Left forelimb (tissue), 1 donor: Measurements from ENCODE around the gene GUCY2C.

Source experiments
- DNase-seq: peaks from one replicate; pipeline ENCODE4 v3.0.0-alpha.2; 2018; ENCODE audit warnings: low spot score

Gene GUCY2C

DNA sequence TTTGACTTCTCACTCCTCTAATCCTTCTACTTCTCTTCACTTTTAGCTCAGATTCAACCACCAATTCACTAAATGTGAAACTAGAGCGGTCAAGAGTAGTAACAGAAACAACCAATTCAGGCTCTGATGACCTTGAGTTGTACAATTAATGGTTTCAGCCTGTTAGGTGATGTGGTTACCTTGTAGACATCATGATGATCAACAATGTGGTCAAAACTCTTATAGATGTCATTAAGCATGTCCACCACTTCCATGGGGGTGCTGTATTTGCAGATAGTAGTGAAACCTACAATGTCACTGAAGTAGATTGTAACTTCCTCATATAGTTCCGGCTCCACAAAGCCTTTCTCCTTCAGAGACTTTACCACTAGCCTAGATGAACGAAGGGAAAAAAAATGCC lies 74.6 kb downstream of the GUCY2C start:
- DNase-seq: no peak

GRCh38 chr12:14619741-14620501 lies 76.5 kb downstream of the GUCY2C start:
- no peak for DNase-seq

- DNase-seq: no peak
Measured at GRCh38 chr12:14618983-14619382, 77.4 kb downstream of the GUCY2C start.

DNA sequence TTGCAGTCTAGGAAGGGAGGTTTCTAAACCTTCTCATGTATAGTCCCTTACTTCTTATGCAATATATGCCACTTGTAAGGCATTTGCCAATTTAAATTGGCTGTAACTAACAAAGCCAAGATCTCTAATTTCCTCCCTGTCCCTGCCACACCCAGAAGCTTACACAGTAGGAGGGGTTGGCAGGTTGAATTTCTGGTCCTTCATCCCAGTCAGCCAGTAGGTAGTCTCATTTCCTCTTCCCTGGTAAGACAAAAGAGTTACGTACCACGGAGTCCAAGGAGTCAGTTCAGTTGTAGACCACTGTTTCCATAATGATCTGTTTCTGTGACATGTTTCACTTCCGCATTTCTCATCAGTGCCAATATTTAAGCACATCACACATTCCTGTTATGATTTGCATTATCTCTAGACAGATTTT lies 81.7 kb downstream of the GUCY2C start:
- DNase-seq: no peak

- no peak for DNase-seq
Measured at GRCh38 chr12:14613718-14614117, 82.7 kb downstream of the GUCY2C start.

GRCh38 chr12:14612898-14613445 lies 83.4 kb downstream of the GUCY2C start:
- DNase-seq: no peak

DNA sequence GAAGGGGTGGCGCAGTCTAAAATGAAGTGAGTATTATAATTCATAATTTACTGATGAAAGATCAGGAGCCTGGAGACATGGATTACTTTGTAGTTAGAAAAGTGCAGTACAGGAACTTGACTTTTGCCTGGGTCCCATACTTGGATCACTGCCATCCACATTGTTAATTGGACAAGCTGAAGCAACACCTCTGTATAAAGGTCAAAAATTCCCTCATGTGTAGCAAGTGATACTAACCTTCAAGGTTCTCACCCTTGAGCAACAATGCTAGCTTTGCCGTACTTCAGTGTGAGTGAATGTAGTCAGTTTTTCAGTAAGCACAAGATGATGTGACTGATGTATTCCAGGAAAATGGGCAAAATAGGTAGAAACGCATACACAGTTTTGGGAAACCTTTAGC lies 84.1 kb downstream of the GUCY2C start:
- DNase-seq: no peak

- no peak for DNase-seq
Measured at GRCh38 chr12:14611640-14612203, 84.7 kb downstream of the GUCY2C start.

- no peak for DNase-seq
Measured at GRCh38 chr12:14607568-14607967, 88.8 kb downstream of the GUCY2C start.

- DNase-seq: no peak
Measured at GRCh38 chr12:14605401-14605989, 90.9 kb downstream of the GUCY2C start.

DNA sequence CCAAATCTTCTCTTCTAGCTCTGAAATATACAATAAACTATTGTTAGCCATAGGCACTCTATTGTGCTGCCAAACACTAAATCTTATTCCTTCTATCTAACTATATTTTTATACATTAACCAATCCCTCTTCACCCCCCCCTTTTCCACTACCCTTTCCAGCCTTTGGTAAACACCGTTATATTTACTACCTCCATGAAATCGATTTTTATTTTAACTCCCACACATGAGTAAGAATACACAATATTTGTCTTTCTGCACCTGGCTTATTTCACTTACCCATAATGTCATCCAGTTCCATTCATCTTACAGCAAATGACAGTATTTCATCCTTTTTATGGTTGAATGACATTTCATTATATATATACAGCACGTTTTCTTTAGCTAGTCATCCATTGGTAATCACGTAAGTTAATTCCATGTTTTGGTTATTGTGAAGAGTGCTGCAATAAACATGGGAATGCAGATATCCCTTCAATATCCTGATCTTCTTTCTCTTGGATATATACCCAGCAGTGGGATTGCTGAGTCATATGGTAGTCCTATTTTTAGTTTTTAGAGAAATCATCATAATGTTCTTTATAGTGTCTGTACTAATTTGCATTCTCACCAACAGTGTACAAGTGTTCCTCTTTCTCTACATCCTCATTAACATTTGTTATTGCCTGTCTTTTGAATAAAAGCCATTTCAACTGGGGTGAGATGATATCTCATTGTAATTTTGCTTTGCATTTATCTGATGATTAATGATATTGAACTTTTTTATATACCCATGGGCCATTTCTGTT lies 94.5 kb downstream of the GUCY2C start:
- DNase-seq: no peak

DNA sequence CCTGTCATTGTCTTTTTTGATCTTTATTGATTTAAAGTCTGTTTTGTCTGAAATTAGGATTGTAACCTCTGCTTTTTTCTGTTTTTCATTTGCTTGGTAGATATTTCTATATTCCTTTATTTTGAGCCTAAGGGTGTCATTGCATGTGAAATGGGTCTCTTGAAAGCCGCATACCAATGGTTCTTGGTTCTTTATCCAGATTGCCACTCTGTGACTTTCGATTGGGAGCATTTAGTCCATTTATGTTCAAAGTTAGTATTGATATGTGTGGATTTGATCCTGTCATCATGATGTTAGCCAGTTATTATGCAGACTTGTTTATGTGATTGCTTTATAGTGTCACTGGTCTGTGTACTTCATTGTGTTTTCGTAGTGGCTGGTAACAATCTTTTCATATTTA lies 98.9 kb downstream of the GUCY2C start:
- no peak for DNase-seq

DNA sequence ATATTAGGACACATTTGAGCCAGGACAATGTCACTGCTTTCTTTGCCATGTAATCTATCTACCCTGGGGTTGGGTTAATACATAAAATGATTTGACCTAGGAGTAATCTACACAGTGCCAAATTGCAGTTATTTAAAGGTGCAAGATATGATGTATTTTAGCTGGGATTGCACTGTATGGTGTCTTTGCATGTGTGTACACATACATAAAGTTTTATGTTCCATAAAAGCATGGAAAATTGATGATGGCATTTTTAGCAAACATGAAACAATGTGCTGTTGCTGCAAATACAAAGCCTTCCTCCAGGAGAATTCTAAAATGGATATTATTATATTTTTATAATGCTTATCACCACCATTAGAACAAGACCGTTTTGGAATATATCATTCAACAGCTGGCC lies 104.7 kb downstream of the GUCY2C start:
- no peak for DNase-seq

DNA sequence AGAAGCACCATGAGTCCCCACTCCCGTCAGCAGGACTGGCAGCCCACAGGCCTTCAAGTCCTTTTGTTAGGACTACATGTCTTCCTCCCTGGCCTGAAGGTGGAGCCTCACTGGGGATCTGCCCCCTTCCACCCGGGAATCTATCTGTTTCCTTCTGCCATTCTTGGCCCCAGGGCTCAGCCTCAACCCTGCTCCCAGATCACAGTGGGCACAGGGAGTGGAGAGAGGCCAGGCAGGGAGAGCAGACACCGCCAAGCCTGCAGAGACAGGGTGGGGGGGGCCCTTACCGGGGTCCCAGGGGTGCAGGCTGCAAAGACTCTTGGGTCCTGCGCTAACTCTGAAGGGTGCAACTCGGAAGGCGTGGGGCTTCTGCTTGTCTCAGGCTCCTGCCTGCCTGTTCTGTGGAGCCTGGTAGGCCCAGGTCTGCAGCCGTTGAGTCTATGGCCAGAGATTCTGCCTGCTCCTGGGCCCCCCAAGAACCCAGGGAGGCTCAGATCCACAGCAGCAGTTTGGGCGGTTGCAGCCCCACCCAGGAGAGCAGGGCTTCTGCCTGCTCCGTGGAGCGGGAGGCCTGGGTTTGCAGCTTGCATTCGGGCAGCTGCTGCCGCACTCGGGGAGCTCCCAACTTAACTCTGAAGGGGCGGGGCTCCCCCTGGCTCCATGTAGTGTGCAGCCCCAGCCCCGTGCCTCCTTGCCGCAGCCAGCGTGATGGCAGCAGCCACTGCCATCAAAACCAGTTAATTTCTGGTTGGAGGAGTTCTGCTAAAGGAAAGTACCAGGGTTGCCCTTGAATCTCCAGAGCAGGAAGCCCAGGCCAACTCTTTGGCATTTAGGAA lies 107.0 kb downstream of the GUCY2C start:
- DNase-seq: no peak

DNA sequence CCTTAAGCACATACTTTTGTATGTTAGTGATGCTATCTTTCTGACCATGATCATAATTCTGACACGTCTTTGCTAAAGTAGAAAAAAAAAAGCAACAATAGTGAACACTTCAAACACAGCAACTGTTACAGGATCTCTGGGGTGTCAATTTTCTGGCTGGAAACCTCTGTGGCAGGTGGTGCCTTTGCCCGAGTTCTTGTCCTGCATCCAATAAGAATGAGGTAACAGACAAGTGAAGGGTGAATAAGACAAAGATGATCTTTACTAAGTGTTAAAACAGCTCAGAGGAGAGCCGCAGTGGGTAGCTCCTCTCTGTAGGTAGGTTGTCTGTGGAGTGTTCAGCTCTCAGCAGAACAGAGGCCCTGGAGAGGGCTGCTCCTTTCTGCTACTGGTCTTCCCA lies 107.8 kb downstream of the GUCY2C start:
- no peak for DNase-seq

DNA sequence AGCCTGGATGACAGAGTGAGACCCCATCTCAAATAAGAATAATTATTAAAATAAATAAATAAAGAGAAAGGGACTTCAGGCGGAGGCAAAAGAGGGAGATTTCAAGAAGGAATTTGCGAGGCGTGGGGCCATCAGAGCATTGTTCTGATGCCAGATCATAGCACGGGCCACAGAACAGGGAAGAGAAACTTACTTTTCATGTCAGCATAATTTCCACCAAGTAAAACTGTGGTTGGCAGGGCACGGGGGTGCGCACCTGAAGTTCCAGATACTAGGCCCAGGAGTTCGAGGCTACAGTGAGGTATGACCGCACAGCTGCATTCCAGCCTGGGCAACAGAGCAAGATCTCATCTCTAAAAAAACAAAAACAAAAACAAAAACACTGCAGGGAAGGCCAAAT lies 117.8 kb downstream of the GUCY2C start:
- no peak for DNase-seq

- no peak for DNase-seq
Measured at GRCh38 chr12:14577344-14577743, 119.1 kb downstream of the GUCY2C start.

DNA sequence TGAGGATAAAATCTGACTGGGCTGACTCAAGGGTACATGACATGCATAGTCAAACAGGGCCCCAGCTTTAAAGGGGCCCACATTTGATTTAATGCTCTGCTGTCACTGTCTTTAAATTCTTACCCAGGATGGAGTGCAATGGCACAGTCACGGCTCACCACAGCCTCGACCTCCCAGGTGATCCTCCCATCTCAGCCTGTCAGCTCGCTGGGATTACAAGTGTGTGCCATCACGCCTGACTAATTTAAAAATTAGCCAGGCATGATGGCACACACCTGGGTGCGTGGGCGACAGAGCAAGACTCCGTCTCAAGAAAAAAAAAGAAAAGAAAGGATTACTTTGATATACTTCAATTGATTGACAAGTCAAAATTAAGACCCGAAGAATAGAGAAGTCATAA lies 119.5 kb downstream of the GUCY2C start:
- DNase-seq: no peak

GRCh38 chr12:14575585-14575984 lies 120.8 kb downstream of the GUCY2C start:
- DNase-seq: no peak

DNA sequence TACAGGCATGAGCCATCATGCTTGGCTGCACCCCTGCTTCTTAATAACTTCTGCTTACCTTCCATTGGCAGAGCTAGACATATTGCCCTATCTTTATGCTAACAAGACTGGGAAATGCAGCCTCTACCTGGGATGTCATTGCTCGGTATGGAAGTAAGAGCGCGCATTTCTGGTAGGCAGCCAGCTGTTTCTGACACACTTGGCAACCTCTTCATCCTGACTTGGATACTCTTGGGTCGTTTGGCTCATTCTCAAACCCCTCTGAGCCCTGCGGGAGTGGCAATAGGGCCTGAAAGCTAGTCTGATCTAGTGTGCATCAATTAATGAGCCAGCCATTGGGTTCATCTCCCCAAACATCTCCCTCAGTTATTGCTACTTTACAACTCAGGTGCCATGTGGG lies 123.3 kb downstream of the GUCY2C start:
- no peak for DNase-seq

GRCh38 chr12:14572401-14572800 lies 124.0 kb downstream of the GUCY2C start:
- DNase-seq: no peak

GRCh38 chr12:14571779-14572178 lies 124.6 kb downstream of the GUCY2C start:
- no peak for DNase-seq
